IMR-90 (cell line): ENCODE data around the gene SPEG.

Experiments used
- CHD1 ChIP-seq: IDR thresholded peaks from 2 replicates; pipeline ENCODE4 v1.6.1; 2012; ENCODE audit warnings: low read depth, low read length, improper control_type of control experiment
- MAFK ChIP-seq: IDR thresholded peaks from 2 replicates; pipeline ENCODE4 v1.6.1; 2012; ENCODE audit warnings: low read depth, low read length, improper control_type of control experiment
- MXI1 ChIP-seq: IDR thresholded peaks from 2 replicates; pipeline ENCODE4 v1.6.1; 2012; ENCODE audit warnings: low read depth, mild to moderate bottlenecking, low read length, moderate library complexity, borderline replicate concordance
- POLR2A ChIP-seq: IDR thresholded peaks from 2 replicates; pipeline ENCODE4 v1.6.1; 2012; ENCODE audit warnings: mild to moderate bottlenecking, low read depth, low read length
- RFX5 ChIP-seq: IDR thresholded peaks from 2 replicates; pipeline ENCODE4 v1.8.0; 2012; ENCODE audit warnings: low read depth, mild to moderate bottlenecking, low read length, moderate library complexity
- TF ChIP-seq, protein P1 (sequence below): conservative IDR thresholded peaks from 2 replicates; pipeline ENCODE4 v1.5.1; 2012; ENCODE audit warnings: mild to moderate bottlenecking, low read depth, low read length, improper control_type of control experiment
- TF ChIP-seq, protein P2 (sequence below): fragments of 150-350 bp; IDR thresholded peaks from 2 replicates; pipeline ENCODE4 v1.6.1; 2016; ENCODE audit warnings: low read depth, mild to moderate bottlenecking, low read length, moderate library complexity, borderline replicate concordance

DNA sequence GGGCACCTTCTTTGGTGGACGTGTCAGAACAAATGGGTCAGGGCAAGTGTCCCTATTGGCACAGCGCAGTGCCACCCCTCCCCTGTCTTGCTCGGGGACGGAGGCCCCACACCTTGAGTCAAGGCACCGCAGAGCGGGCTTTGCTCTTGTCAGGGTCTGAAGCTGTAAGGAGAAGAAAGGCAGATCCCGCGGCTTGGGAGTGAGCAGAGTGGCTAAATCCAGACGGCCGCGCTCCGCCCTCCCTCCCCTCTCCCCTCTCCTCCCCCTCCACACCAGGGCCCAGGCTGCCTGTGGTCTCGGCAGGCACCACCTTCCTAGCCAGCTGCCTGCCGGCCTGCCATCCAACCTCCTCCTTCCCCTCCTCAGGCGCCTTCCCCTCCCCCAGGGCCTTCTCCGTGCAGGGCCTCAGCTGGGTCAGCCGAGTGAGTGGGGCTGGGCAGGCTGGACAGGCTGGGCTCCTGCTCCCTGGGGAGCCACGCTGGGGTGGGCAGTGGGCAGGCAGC lies 25.8 kb downstream of the SPEG start:
- TF ChIP-seq, protein P1, sequence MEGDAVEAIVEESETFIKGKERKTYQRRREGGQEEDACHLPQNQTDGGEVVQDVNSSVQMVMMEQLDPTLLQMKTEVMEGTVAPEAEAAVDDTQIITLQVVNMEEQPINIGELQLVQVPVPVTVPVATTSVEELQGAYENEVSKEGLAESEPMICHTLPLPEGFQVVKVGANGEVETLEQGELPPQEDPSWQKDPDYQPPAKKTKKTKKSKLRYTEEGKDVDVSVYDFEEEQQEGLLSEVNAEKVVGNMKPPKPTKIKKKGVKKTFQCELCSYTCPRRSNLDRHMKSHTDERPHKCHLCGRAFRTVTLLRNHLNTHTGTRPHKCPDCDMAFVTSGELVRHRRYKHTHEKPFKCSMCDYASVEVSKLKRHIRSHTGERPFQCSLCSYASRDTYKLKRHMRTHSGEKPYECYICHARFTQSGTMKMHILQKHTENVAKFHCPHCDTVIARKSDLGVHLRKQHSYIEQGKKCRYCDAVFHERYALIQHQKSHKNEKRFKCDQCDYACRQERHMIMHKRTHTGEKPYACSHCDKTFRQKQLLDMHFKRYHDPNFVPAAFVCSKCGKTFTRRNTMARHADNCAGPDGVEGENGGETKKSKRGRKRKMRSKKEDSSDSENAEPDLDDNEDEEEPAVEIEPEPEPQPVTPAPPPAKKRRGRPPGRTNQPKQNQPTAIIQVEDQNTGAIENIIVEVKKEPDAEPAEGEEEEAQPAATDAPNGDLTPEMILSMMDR: no peak
- TF ChIP-seq CHD1 (no peak), POLR2A (no peak), RFX5 (no peak), MAFK (no peak), MXI1 (no peak)
- TF ChIP-seq, protein P2, sequence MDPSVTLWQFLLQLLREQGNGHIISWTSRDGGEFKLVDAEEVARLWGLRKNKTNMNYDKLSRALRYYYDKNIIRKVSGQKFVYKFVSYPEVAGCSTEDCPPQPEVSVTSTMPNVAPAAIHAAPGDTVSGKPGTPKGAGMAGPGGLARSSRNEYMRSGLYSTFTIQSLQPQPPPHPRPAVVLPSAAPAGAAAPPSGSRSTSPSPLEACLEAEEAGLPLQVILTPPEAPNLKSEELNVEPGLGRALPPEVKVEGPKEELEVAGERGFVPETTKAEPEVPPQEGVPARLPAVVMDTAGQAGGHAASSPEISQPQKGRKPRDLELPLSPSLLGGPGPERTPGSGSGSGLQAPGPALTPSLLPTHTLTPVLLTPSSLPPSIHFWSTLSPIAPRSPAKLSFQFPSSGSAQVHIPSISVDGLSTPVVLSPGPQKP: no peak
